Epithelial cell of esophagus (primary cell): Measurements from ENCODE around the gene SRSF5.

Source experiments
- DNase-seq: peaks from one replicate; pipeline ENCODE4 v3.0.0; 2010; ENCODE audit warnings: low read depth
- H3K4me3 ChIP-seq: 2 replicates; pipeline ENCODE4 v1.5.1; 2011; ENCODE audit warnings: mild to moderate bottlenecking, low read length, control low read depth
- CTCF ChIP-seq: IDR thresholded peaks from 2 replicates; pipeline ENCODE4 v1.5.1; 2011; ENCODE audit warnings: low read depth, mild to moderate bottlenecking, low read length, control low read depth, inconsistent platforms; ENCODE audit not compliant: insufficient read depth; ENCODE audit errors: missing control alignments

Gene SRSF5

GRCh38 chr14:69776875-69777453 is 10.0 kb downstream of the SRSF5 start:
- no peak for TF ChIP-seq CTCF
- DNase-seq, result no peak

GRCh38 chr14:69779088-69779487 is 12.1 kb downstream of the SRSF5 start:
- TF ChIP-seq CTCF, result no peak
- H3K4me3 ChIP-seq, result no peak overlapping the region
- no peak for DNase-seq

More at GRCh38 chr14:69776875-69777453, 10.0 kb downstream of the SRSF5 start:
- H3K4me3 ChIP-seq, result no peak overlapping the region

GRCh38 chr14:69780092-69780491 is 13.2 kb downstream of the SRSF5 start:
- no peak for DNase-seq
- TF ChIP-seq CTCF, result no peak
- no peak overlapping the region for H3K4me3 ChIP-seq

GRCh38 chr14:69780952-69781351 is 14.0 kb downstream of the SRSF5 start:
- DNase-seq, result no peak
- no peak overlapping the region for H3K4me3 ChIP-seq
- TF ChIP-seq CTCF, result no peak

DNA sequence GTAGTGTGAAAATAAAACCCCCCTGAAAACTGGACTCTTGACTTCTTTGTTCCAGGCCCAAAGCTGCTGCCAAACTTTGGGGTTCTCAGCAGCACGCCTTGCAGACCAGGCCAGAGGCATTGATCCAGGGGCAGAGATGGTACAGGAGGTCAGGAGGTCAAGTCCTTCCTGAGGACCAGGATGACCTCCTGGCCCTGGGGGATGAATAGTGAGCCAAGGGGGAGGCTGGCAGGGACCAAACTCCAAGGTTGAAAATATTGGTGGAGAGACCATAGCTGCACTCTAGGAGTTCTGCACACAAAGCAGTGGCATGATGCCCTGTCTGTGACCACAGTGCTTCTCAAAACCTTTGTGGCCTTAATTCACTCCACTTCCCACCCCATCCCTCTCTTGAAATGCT is 18.0 kb downstream of the SRSF5 start:
- no peak for TF ChIP-seq CTCF
- H3K4me3 ChIP-seq, result no peak overlapping the region

GRCh38 chr14:69786603-69787002 is 19.7 kb downstream of the SRSF5 start:
- no peak for TF ChIP-seq CTCF
- no peak for DNase-seq
- H3K4me3 ChIP-seq, result no peak overlapping the region

More for the DNA sequence above, 18.0 kb downstream of the SRSF5 start:
- DNase-seq, result no peak

GRCh38 chr14:69789118-69789640 is 22.2 kb downstream of the SRSF5 start:
- no peak overlapping the region for H3K4me3 ChIP-seq
- peak; percentile 91 for DNase-seq
- no peak for TF ChIP-seq CTCF
